GM12878 (cell line): ENCODE measurements around the gene MFAP3L. TPM values are rescaled to one million over a fixed set of nuclear protein-coding genes. Genes with fewer than 3 reads are reported as not detected.

Experiments used
- ATAC-seq: fragments of 200-7000 bp; cut with Tn5 transposase; 3 replicates; pipeline ENCODE4 v1.9.1; 2020; ENCODE audit warnings: mild to moderate bottlenecking, moderate library complexity
- BruUV-seq: library from RNA; stranded (reverse); fragments of 400-500 nt; replicated peaks from 2 replicates; lab custom pipeline; 2021; lab: Mats Ljungman, UMichigan
- CTCF ChIA-PET: fragments of 300-600 bp; sonication (Branson Sonifier 250); formaldehyde crosslinking; extraction: SDS; loops from one replicate; lab custom pipeline; 2021; ENCODE audit warnings: inconsistent platforms; lab: Yijun Ruan, JAX
- POLR2A ChIA-PET: fragments of 350-600 bp; formaldehyde crosslinking; extraction: SDS; loops from one replicate; lab custom pipeline; 2021; ENCODE audit warnings: inconsistent platforms; lab: Charles Lee
- RAD21 ChIA-PET: fragments of 300-600 bp; sonication (Branson Sonifier 250); formaldehyde crosslinking; loops from one replicate; lab custom pipeline; 2023; ENCODE audit warnings: antibody characterized with exemption; ENCODE audit not compliant: unreplicated experiment; lab: Charles Lee
- SMC1A ChIA-PET: fragments of 300-600 bp; sonication (Branson Sonifier 250); formaldehyde crosslinking; loops from one replicate; lab custom pipeline; 2023; ENCODE audit not compliant: unreplicated experiment, uncharacterized antibody; lab: Charles Lee
- DNase-seq: peaks from one replicate; pipeline ENCODE4 v3.0.0-alpha.2; 2011; ENCODE audit warnings: low read depth, low spot score
- FAIRE-seq: peaks from 3 replicates; lab custom pipeline; 2011; peaks lifted over from hg19 to GRCh38; lab: Jason Lieb, UNC
- H2AFZ ChIP-seq: 2 replicates; pipeline ENCODE4 v1.6.0; 2011; ENCODE audit warnings: low read depth, low read length, control low read depth; ENCODE audit not compliant: control insufficient read depth
- H3K27ac ChIP-seq: 2 replicates; pipeline ENCODE4 v1.5.1; 2011; ENCODE audit warnings: control low read depth; ENCODE audit not compliant: control insufficient read depth, insufficient read depth
- H3K27me3 ChIP-seq, 2 experiments: replicated peaks in 1 of 2; 2 replicates each; pipeline versions ENCODE4 v1.6.0 to v1.6.1; 2011; ENCODE audit warnings: low read length in 1 of 2; ENCODE audit not compliant: control insufficient read depth in 2 of 2, insufficient read depth in 2 of 2
- H3K36me3 ChIP-seq, 2 experiments: 2 replicates each; pipeline ENCODE4 v1.5.1; 2011; ENCODE audit warnings: low read length in 1 of 2; ENCODE audit not compliant: control insufficient read depth in 2 of 2, insufficient read depth in 2 of 2
- H3K4me1 ChIP-seq: 2 replicates; pipeline ENCODE4 v1.6.1; 2011; ENCODE audit warnings: mild to moderate bottlenecking, low read length, moderate library complexity, mixed read lengths; ENCODE audit not compliant: control insufficient read depth, insufficient read depth
- H3K4me2 ChIP-seq: 2 replicates; pipeline ENCODE4 v1.6.0; 2011; ENCODE audit warnings: control low read depth; ENCODE audit not compliant: control insufficient read depth, insufficient read depth
- H3K4me3 ChIP-seq: fragments of 200-600 bp; sonication (generic); 2 replicates; pipeline ENCODE4 v1.5.1; 2016
- H3K79me2 ChIP-seq: 2 replicates; pipeline ENCODE4 v1.6.0; 2011; ENCODE audit warnings: low read length; ENCODE audit not compliant: control insufficient read depth, insufficient read depth
- H3K9ac ChIP-seq: 2 replicates; pipeline ENCODE4 v1.8.0; 2011; ENCODE audit warnings: low read length, control low read depth, mixed read lengths; ENCODE audit not compliant: control insufficient read depth, insufficient read depth
- H3K9me3 ChIP-seq: replicated peaks from 3 replicates; pipeline ENCODE4 v1.5.1; 2011; ENCODE audit warnings: mild to moderate bottlenecking, low read length; ENCODE audit not compliant: control insufficient read depth, insufficient read depth
- H4K20me1 ChIP-seq: 2 replicates; pipeline ENCODE4 v1.6.0; 2011; ENCODE audit not compliant: control insufficient read depth, insufficient read depth
- ATF2 ChIP-seq: IDR thresholded peaks from 2 replicates; pipeline ENCODE4 v1.6.1; 2012; ENCODE audit warnings: low read length, inconsistent platforms
- CBX5 ChIP-seq: sonication (generic); IDR thresholded peaks from 2 replicates; pipeline ENCODE4 v1.6.1; 2016; ENCODE audit warnings: low read depth, moderate library complexity, mild to moderate bottlenecking, inconsistent platforms
- ETV6 ChIP-seq, 2 experiments: fragments of 450-650 bp in 1 of 2; IDR thresholded peaks in 1 of 2; conservative IDR thresholded peaks in 1 of 2; 2 replicates each; pipeline ENCODE4 v1.6.1; 2014; ENCODE audit warnings: antibody characterized with exemption in 1 of 2, borderline replicate concordance in 1 of 2, low read depth in 1 of 2, mild to moderate bottlenecking in 1 of 2, moderate library complexity in 1 of 2
- FOXK2 ChIP-seq: fragments of 450-650 bp; IDR thresholded peaks from 2 replicates; pipeline ENCODE4 v1.6.1; 2017; ENCODE audit warnings: mild to moderate bottlenecking, moderate library complexity
- HCFC1 ChIP-seq: fragments of 150-350 bp; IDR thresholded peaks from 2 replicates; pipeline ENCODE4 v1.6.1; 2014; ENCODE audit warnings: low read length
- NR2C1 ChIP-seq: fragments of 450-650 bp; IDR thresholded peaks from 2 replicates; pipeline ENCODE4 v1.6.1; 2017; ENCODE audit warnings: antibody characterized with exemption, mild to moderate bottlenecking, moderate library complexity
- POU2F2 ChIP-seq: IDR thresholded peaks from 3 replicates; pipeline ENCODE4 v1.6.1; 2011; ENCODE audit warnings: low read depth, mild to moderate bottlenecking, low read length, borderline replicate concordance
- RFX5 ChIP-seq: IDR thresholded peaks from 2 replicates; pipeline ENCODE4 v1.6.1; 2011; ENCODE audit warnings: low read depth, low read length, improper control_type of control experiment
- RUNX3 ChIP-seq: IDR thresholded peaks from 2 replicates; pipeline ENCODE4 v1.6.1; 2012; ENCODE audit warnings: low read length, inconsistent platforms
- SUPT20H ChIP-seq: IDR thresholded peaks from 2 replicates; pipeline ENCODE4 v1.6.1; 2011; ENCODE audit warnings: low read depth, mild to moderate bottlenecking, low read length, moderate library complexity, borderline replicate concordance; ENCODE audit not compliant: control insufficient read depth
- YBX1 ChIP-seq: fragments of 450-650 bp; IDR thresholded peaks from 2 replicates; pipeline ENCODE4 v1.6.1; 2016; ENCODE audit warnings: antibody characterized with exemption
- WGBS: methylation state at CpG from one replicate; pipeline ENCODE4 v1.1.6; 2016; ENCODE audit warnings: low lambda C conversion rate; ENCODE audit not compliant: insufficient replicate concordance, insufficient coverage; ENCODE audit errors: missing lambda C conversion rate; 5-methylcytosine and 5-hydroxymethylcytosine counted together
- in situ Hi-C: fragments of 300-500 bp; cut with MboI; formaldehyde crosslinking; loops from 9 replicates; pipeline ENCODE4 v1.14.3; 2018; ENCODE audit warnings: mixed read lengths
- intact Hi-C: fragments of 100-400 bp; cut with micrococcal nuclease; formaldehyde crosslinking; loops from one replicate; pipeline ENCODE4 v1.14.2; 2022; ENCODE audit not compliant: unreplicated experiment
- polyA plus RNA-seq, 11 experiments: library from polyadenylated mRNA; depleted of rRNA in 4 of 11; unstranded in 6 of 11; stranded (reverse) in 5 of 11; fragments of >200 nt; fragmentation: Nextera tagmentation in 4 of 11; fragmentation: Illumina TruSeq in 1 of 11; extraction: Ambion mirVana in 4 of 11; extraction: Trizol in 1 of 11; gene quantifications; 1 replicate in 1 of 11; 2 replicates in 10 of 11; pipeline versions ENCODE4 v1.2.1 to v1.2.3, GENCODE V29; 2011 to 2016; ENCODE audit warnings: inconsistent platforms in 2 of 11, missing spikeins in 2 of 11, low read depth in 1 of 11
- total RNA-seq, 4 experiments: library from RNA; depleted of rRNA in 3 of 4; stranded (reverse); fragments of >200 nt in 3 of 4; fragmentation: Illumina TruSeq in 1 of 4; extraction: Trizol in 1 of 4; gene quantifications; 2 replicates each; pipeline versions ENCODE4 v1.2.1 to v1.2.3, GENCODE V29; 2013 to 2021
- TF ChIP-seq, protein P1 (sequence below): fragments of 450-650 bp; IDR thresholded peaks from 2 replicates; pipeline ENCODE4 v1.6.1; 2017; ENCODE audit warnings: mild to moderate bottlenecking, moderate library complexity

Gene MFAP3L
- total and polyA plus RNA-seq, 10 of the 15 experiments (the other 5 are each of a cell fraction or from before 2014, with no cell fraction given): 0.10 to 3.0 TPM; not detected in 8

GRCh38 chr4:169958629-169959028 is 67.6 kb downstream of the MFAP3L start:
- no peaks in the 10 kb centered on the region for H3K9me3 ChIP-seq
- H3K4me1 ChIP-seq: no peaks in the 10 kb centered on the region
- CTCF ChIA-PET: interaction anchor here (0.8 kb wide), 1 partner anchor 416 kb away, joined by 3 read pairs; no protein-coding TSS in a partner anchor
- no peak overlapping the region for H3K4me2 ChIP-seq
- no peak overlapping the region for H3K9ac ChIP-seq
- H4K20me1 ChIP-seq: no peaks in the 10 kb centered on the region
- WGBS: 52% methylated on average over 7 of the region's 7 CpGs
- no peaks in the 10 kb centered on the region for H3K79me2 ChIP-seq
- DNase-seq: no peak
- H3K36me3 ChIP-seq: no peaks in the 10 kb centered on the region
- H3K27ac ChIP-seq: no peak overlapping the region
- intact Hi-C loops (no loop called here), in situ Hi-C loops (no loop called here)
- no peak for FAIRE-seq
- H3K27me3 ChIP-seq: no peaks in the 10 kb centered on the region; a peak in 2 of 4 replicates
- H3K4me3 ChIP-seq: no peak overlapping the region
- TF ChIP-seq, protein P1, sequence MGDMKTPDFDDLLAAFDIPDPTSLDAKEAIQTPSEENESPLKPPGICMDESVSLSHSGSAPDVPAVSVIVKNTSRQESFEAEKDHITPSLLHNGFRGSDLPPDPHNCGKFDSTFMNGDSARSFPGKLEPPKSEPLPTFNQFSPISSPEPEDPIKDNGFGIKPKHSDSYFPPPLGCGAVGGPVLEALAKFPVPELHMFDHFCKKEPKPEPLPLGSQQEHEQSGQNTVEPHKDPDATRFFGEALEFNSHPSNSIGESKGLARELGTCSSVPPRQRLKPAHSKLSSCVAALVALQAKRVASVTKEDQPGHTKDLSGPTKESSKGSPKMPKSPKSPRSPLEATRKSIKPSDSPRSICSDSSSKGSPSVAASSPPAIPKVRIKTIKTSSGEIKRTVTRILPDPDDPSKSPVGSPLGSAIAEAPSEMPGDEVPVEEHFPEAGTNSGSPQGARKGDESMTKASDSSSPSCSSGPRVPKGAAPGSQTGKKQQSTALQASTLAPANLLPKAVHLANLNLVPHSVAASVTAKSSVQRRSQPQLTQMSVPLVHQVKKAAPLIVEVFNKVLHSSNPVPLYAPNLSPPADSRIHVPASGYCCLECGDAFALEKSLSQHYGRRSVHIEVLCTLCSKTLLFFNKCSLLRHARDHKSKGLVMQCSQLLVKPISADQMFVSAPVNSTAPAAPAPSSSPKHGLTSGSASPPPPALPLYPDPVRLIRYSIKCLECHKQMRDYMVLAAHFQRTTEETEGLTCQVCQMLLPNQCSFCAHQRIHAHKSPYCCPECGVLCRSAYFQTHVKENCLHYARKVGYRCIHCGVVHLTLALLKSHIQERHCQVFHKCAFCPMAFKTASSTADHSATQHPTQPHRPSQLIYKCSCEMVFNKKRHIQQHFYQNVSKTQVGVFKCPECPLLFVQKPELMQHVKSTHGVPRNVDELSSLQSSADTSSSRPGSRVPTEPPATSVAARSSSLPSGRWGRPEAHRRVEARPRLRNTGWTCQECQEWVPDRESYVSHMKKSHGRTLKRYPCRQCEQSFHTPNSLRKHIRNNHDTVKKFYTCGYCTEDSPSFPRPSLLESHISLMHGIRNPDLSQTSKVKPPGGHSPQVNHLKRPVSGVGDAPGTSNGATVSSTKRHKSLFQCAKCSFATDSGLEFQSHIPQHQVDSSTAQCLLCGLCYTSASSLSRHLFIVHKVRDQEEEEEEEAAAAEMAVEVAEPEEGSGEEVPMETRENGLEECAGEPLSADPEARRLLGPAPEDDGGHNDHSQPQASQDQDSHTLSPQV: no peak
- no peak for TF ChIP-seq ATF2
- TF ChIP-seq SUPT20H: no peak
- TF ChIP-seq RUNX3: no peak
- no peak for TF ChIP-seq FOXK2
- TF ChIP-seq HCFC1: no peak
- no peak for TF ChIP-seq POU2F2
- no peak for TF ChIP-seq YBX1
- no peak for TF ChIP-seq NR2C1
- no peak for TF ChIP-seq ETV6 (conservative IDR thresholded peaks at IDR 0.05 in 1 of 2, IDR thresholded peaks at IDR 0.05 in 1 of 2; ENCODE audit: borderline replicate concordance in 1 of 2, low read depth in 1 of 2)
- no peak for TF ChIP-seq CBX5
- no peak for TF ChIP-seq RFX5
- no peak overlapping the region for H2AFZ ChIP-seq
- RAD21 ChIA-PET: no interaction called here
- BruUV-seq: no TSS peak
- POLR2A ChIA-PET: no interaction called here
- SMC1A ChIA-PET: no interaction called here
- ATAC-seq: no peak
